ENCODE measurements around the gene CLEC2L. TPM values are rescaled to one million over a fixed set of nuclear protein-coding genes. Genes with fewer than 3 reads are reported as not detected.

CLEC2L gene
- total and polyA plus RNA-seq, 5 donors from 2014 or later = 0.39 TPM; not detected in 4

DNA sequence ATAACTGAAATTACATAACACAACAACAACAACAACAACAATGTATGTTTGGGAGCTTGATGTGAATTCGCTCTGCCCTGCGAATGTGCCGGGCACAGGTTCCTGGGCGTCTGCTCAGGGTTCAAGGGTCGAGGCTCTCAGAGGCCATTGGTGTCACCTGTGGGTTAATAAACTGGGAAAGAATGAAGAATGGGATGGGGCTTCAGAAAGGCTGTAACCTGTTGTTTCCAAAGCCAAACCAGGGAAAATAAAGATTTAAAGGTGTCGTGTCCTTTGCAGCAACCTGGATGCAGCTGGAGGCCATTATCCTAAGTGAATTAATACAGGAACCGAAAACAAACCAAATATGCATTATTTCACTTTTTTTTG, 22.7 kb upstream of the CLEC2L start:
- DNase-seq = no peak
- Mint-ChIP-seq H3K36me3 (no peaks in the 10 kb centered on the region), H3K4me3 (peak overlapping the region in 1 of 4 donors; percentile 80), H3K27me3 (peaks cover 14% of the 10 kb centered on the region), H3K4me1 (peaks cover 0 to 11% (median 4%) of the 10 kb centered on the region in 4 donors), H3K27ac (no peak overlapping the region), H3K9me3 (no peaks in the 10 kb centered on the region)
- no peak for ATAC-seq (ENCODE audit: low read depth in 2 of 2)
- Histone ChIP-seq H3K9me3 (ENCODE audit: control insufficient read depth in 2 of 2, low read length in 2 of 2) (no peaks in the 10 kb centered on the region), H3K27me3 (ENCODE audit: control insufficient read depth, insufficient read depth, low read length) (no peaks in the 10 kb centered on the region), H3K27ac (ENCODE audit: insufficient read depth, low read length, poor library complexity, severe bottlenecking) (no peak overlapping the region), H3K36me3 (ENCODE audit: control insufficient read depth, insufficient read depth, low read length) (no peaks in the 10 kb centered on the region), H3K4me1 (ENCODE audit: control insufficient read depth, insufficient read depth, low read length, poor library complexity, severe bottlenecking) (peaks cover 5% of the 10 kb centered on the region), H3K4me3 (ENCODE audit: low read depth, low read length) (no peak overlapping the region)

DNA sequence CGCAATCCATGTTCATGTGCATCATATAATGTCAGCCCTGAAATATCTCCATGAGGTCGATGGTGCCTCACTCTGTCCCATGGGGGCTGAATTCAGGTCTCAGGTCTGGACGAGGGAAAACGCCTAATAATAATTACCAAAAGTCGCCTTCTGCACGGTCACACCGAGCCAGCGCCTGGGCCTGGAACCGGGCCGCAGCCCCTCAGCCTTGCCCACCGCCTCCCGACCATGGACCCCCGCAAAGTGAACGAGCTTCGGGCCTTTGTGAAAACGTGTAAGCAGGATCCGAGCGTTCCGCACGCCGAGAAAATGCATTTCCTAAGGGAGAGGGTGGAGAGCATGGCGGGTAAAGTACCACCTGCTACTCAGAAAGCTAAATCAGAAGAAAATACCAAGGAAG, 21.3 kb upstream of the CLEC2L start:
- DNase-seq = no peak
- Mint-ChIP-seq H3K4me1 (peaks cover 0 to 7% (median 4%) of the 10 kb centered on the region in 4 donors), H3K27ac (no peak overlapping the region), H3K9me3 (no peaks in the 10 kb centered on the region), H3K27me3 (peaks cover 14% of the 10 kb centered on the region), H3K36me3 (no peaks in the 10 kb centered on the region), H3K4me3 (no peak overlapping the region)
- no peak overlapping the region for H3K27ac ChIP-seq (ENCODE audit: insufficient read depth, low read length, poor library complexity, severe bottlenecking)
- no peak for ATAC-seq (ENCODE audit: low read depth in 2 of 2)
- no peaks in the 10 kb centered on the region for H3K9me3 ChIP-seq (ENCODE audit: control insufficient read depth in 2 of 2, low read length in 2 of 2)
- H3K27me3 ChIP-seq (ENCODE audit: control insufficient read depth, insufficient read depth, low read length) = no peaks in the 10 kb centered on the region
- no peaks in the 10 kb centered on the region for H3K36me3 ChIP-seq (ENCODE audit: control insufficient read depth, insufficient read depth, low read length)
- H3K4me1 ChIP-seq (ENCODE audit: control insufficient read depth, insufficient read depth, low read length, poor library complexity, severe bottlenecking) = peaks cover 5% of the 10 kb centered on the region
- H3K4me3 ChIP-seq (ENCODE audit: low read depth, low read length) = no peak overlapping the region

DNA sequence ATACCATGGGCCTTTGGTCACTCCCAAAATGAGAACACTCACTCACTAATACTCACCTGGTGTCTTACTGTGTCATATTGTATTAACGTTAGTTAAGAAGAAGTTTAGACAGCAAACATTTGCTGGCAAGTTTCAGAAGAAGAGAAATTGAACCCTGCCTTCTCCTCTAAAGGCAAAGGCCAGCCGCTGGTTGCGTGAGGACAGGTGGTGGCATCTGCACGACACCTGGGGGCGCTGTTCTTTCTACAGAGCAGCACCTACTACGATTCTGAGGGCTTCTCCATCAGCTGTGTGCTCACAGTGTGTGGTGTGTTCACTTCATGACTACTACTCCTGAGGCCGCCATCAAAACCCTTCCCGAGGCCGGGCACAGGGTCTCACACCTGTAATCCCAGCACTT, 17.9 kb upstream of the CLEC2L start:
- Histone ChIP-seq H3K9me3 (ENCODE audit: control insufficient read depth in 2 of 2, low read length in 2 of 2) (no peaks in the 10 kb centered on the region), H3K27ac (ENCODE audit: insufficient read depth, low read length, poor library complexity, severe bottlenecking) (no peak overlapping the region), H3K4me3 (ENCODE audit: low read depth, low read length) (no peak overlapping the region), H3K36me3 (ENCODE audit: control insufficient read depth, insufficient read depth, low read length) (no peaks in the 10 kb centered on the region), H3K4me1 (ENCODE audit: control insufficient read depth, insufficient read depth, low read length, poor library complexity, severe bottlenecking) (no peaks in the 10 kb centered on the region), H3K27me3 (ENCODE audit: control insufficient read depth, insufficient read depth, low read length) (no peaks in the 10 kb centered on the region)
- H3K27ac Mint-ChIP-seq = no peak overlapping the region
- H3K4me3 Mint-ChIP-seq = no peak overlapping the region
- DNase-seq = peak in 1 of 3 donors; percentile 35
- no peaks in the 10 kb centered on the region for H3K9me3 Mint-ChIP-seq
- no peaks in the 10 kb centered on the region for H3K36me3 Mint-ChIP-seq
- H3K27me3 Mint-ChIP-seq = peaks cover 5% of the 10 kb centered on the region
- no peak for ATAC-seq (ENCODE audit: low read depth in 2 of 2)
- no peaks in the 10 kb centered on the region for H3K4me1 Mint-ChIP-seq

DNA sequence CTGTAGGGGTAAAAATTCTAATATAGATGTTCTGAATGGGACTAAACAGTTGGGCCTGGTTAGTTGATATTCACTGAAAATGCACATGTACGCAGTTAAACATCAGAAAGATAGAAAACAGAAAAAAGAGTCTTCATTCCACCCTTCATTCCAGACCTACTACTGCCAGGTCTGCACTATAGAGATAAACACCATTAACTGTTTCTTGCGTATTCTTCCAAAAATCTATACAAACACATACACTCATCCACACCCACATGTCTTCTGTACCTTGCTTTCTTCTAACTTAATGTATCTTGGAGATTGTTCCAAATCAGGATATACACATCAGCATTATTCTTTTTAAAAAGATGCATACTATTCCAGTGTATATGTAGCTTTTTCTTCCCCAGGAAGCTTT, 13.9 kb upstream of the CLEC2L start:
- no peak overlapping the region for H3K4me3 ChIP-seq (ENCODE audit: low read depth, low read length)
- no peaks in the 10 kb centered on the region for H3K9me3 Mint-ChIP-seq
- ATAC-seq (ENCODE audit: low read depth in 2 of 2) (no peak), DNase-seq (no peak)
- peaks cover 5% of the 10 kb centered on the region for H3K27me3 Mint-ChIP-seq
- H3K27ac ChIP-seq (ENCODE audit: insufficient read depth, low read length, poor library complexity, severe bottlenecking) = no peak overlapping the region
- no peak overlapping the region for H3K4me3 Mint-ChIP-seq
- H3K4me1 Mint-ChIP-seq = no peaks in the 10 kb centered on the region
- H3K27ac Mint-ChIP-seq = no peak overlapping the region
- H3K4me1 ChIP-seq (ENCODE audit: control insufficient read depth, insufficient read depth, low read length, poor library complexity, severe bottlenecking) = no peaks in the 10 kb centered on the region
- no peaks in the 10 kb centered on the region for H3K9me3 ChIP-seq (ENCODE audit: control insufficient read depth in 2 of 2, low read length in 2 of 2)
- H3K36me3 Mint-ChIP-seq = no peaks in the 10 kb centered on the region
- H3K36me3 ChIP-seq (ENCODE audit: control insufficient read depth, insufficient read depth, low read length) = no peaks in the 10 kb centered on the region
- no peaks in the 10 kb centered on the region for H3K27me3 ChIP-seq (ENCODE audit: control insufficient read depth, insufficient read depth, low read length)

DNA sequence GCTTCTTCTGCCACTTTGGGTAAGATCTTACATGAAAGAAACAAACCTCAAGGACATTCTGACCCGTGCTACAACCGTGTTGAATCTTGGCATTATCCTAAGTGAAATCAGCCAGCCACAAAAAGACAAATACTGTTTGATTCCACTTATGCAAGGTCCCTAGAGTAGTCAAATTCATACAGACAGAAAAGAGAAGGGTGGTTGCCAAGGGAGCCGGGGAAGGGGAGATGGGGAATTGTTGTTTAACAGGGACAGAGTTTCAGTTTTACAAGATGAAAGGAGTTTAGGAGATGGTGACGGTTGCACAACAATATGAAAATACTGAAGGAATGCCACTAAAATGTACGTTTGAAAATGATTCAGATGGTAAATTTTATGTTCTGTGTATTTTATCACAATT, 12.2 kb upstream of the CLEC2L start:
- Mint-ChIP-seq H3K4me3 (no peak overlapping the region), H3K9me3 (no peaks in the 10 kb centered on the region), H3K36me3 (no peaks in the 10 kb centered on the region), H3K27me3 (peaks cover 5% of the 10 kb centered on the region), H3K4me1 (no peaks in the 10 kb centered on the region), H3K27ac (no peak overlapping the region)
- ATAC-seq (ENCODE audit: low read depth in 2 of 2) (no peak), DNase-seq (no peak)
- Histone ChIP-seq H3K9me3 (ENCODE audit: control insufficient read depth in 2 of 2, low read length in 2 of 2) (no peaks in the 10 kb centered on the region), H3K4me3 (ENCODE audit: low read depth, low read length) (no peak overlapping the region), H3K27ac (ENCODE audit: insufficient read depth, low read length, poor library complexity, severe bottlenecking) (no peak overlapping the region), H3K27me3 (ENCODE audit: control insufficient read depth, insufficient read depth, low read length) (no peaks in the 10 kb centered on the region), H3K4me1 (ENCODE audit: control insufficient read depth, insufficient read depth, low read length, poor library complexity, severe bottlenecking) (no peaks in the 10 kb centered on the region), H3K36me3 (ENCODE audit: control insufficient read depth, insufficient read depth, low read length) (no peaks in the 10 kb centered on the region)

DNA sequence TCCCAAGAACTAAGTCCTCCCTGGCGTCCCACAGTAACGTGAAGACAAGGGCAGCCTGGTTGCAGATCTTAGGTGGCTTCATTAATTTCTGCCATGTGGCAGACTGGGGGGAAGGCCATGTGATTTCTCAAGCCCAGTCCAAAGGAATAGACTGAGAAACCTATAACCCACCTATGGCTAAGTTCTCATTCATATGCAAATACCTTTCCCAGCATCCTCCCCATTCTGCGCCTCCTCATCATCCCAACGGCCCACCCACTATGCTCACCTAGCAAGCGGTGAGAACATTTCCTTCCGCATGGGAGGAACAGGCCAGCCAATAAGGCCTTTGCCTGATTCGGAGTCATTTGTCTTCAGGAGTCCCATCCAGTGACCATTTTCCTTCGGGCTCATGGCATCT, 8.2 kb upstream of the CLEC2L start:
- Mint-ChIP-seq H3K4me1 (no peaks in the 10 kb centered on the region), H3K9me3 (peaks cover 0 to 3% (median 0%) of the 10 kb centered on the region in 7 donors), H3K36me3 (no peaks in the 10 kb centered on the region), H3K27ac (no peak overlapping the region), H3K4me3 (no peak overlapping the region), H3K27me3 (peaks cover 6% of the 10 kb centered on the region)
- no peaks in the 10 kb centered on the region for H3K36me3 ChIP-seq (ENCODE audit: control insufficient read depth, insufficient read depth, low read length)
- no peak overlapping the region for H3K27ac ChIP-seq (ENCODE audit: insufficient read depth, low read length, poor library complexity, severe bottlenecking)
- no peak overlapping the region for H3K4me3 ChIP-seq (ENCODE audit: low read depth, low read length)
- H3K27me3 ChIP-seq (ENCODE audit: control insufficient read depth, insufficient read depth, low read length) = no peaks in the 10 kb centered on the region
- DNase-seq = no peak
- H3K9me3 ChIP-seq (ENCODE audit: control insufficient read depth in 2 of 2, low read length in 2 of 2) = no peaks in the 10 kb centered on the region
- no peaks in the 10 kb centered on the region for H3K4me1 ChIP-seq (ENCODE audit: control insufficient read depth, insufficient read depth, low read length, poor library complexity, severe bottlenecking)
- no peak for ATAC-seq (ENCODE audit: low read depth in 2 of 2)

DNA sequence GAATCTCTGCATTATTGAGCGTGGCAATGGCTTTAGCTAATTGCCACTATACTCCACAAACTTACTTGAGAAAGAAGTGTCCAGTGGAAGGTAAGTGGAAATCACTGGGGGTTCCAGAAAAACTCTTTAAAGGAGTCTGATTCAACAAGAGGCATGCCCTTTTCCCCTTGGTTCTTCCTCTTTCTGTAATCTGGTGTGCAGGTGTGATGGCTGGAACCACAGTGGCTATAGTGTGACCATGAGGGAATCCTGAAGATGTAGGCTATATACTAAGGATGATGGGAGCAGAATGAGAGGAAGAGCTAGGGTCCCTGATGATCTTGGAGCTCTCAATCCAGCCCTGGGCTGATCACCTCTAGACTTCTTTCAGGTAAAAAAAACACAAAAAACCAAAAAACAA, 2.0 kb upstream of the CLEC2L start:
- DNase-seq = no peak
- Histone ChIP-seq H3K4me1 (ENCODE audit: control insufficient read depth, insufficient read depth, low read length, poor library complexity, severe bottlenecking) (no peaks in the 10 kb centered on the region), H3K4me3 (ENCODE audit: low read depth, low read length) (no peak overlapping the region), H3K27me3 (ENCODE audit: control insufficient read depth, insufficient read depth, low read length) (peaks cover 6% of the 10 kb centered on the region), H3K27ac (ENCODE audit: insufficient read depth, low read length, poor library complexity, severe bottlenecking) (no peak overlapping the region), H3K9me3 (ENCODE audit: control insufficient read depth in 2 of 2, low read length in 2 of 2) (no peaks in the 10 kb centered on the region), H3K36me3 (ENCODE audit: control insufficient read depth, insufficient read depth, low read length) (no peaks in the 10 kb centered on the region)
- Mint-ChIP-seq H3K27me3 (peaks cover 47% of the 10 kb centered on the region), H3K4me1 (peaks cover 0 to 13% (median 0%) of the 10 kb centered on the region in 4 donors), H3K9me3 (peaks cover 0 to 4% (median 1%) of the 10 kb centered on the region in 7 donors), H3K27ac (no peak overlapping the region), H3K36me3 (no peaks in the 10 kb centered on the region), H3K4me3 (no peak overlapping the region)
- ATAC-seq (ENCODE audit: low read depth in 2 of 2) = no peak

DNA sequence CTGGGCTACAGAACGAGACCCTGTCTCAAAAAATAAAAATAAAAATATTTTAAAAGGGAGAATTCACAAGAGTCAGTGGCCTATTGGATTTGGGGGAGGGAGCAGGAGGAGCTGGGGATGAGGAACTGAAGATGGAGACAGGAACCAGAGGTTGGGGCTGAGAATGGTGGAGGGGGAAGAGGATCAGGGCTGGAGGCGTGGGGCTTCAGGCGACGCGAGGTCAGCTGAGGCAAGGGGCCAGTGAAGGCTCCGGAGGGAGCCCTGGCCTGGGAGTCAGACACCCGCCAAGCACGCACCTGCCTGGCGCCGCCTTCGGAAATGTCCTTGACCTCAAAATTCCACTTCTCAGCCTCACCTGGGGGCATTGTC, 671 bp upstream of the CLEC2L start:
- H3K36me3 ChIP-seq (ENCODE audit: control insufficient read depth, insufficient read depth, low read length) = no peaks in the 10 kb centered on the region
- H3K4me1 ChIP-seq (ENCODE audit: control insufficient read depth, insufficient read depth, low read length, poor library complexity, severe bottlenecking) = peaks cover 10% of the 10 kb centered on the region
- no peak overlapping the region for H3K4me3 Mint-ChIP-seq
- no peak overlapping the region for H3K27ac ChIP-seq (ENCODE audit: insufficient read depth, low read length, poor library complexity, severe bottlenecking)
- DNase-seq (no peak), ATAC-seq (ENCODE audit: low read depth in 2 of 2) (no peak)
- H3K4me1 Mint-ChIP-seq = peaks cover 0 to 25% (median 2%) of the 10 kb centered on the region in 4 donors
- no peaks in the 10 kb centered on the region for H3K9me3 ChIP-seq (ENCODE audit: control insufficient read depth in 2 of 2, low read length in 2 of 2)
- peaks cover 0 to 4% (median 0%) of the 10 kb centered on the region in 7 donors for H3K9me3 Mint-ChIP-seq
- H3K4me3 ChIP-seq (ENCODE audit: low read depth, low read length) = no peak overlapping the region
- H3K36me3 Mint-ChIP-seq = peaks cover 4% of the 10 kb centered on the region
- H3K27ac Mint-ChIP-seq = no peak overlapping the region
- H3K27me3 Mint-ChIP-seq = peaks cover 44% of the 10 kb centered on the region
- H3K27me3 ChIP-seq (ENCODE audit: control insufficient read depth, insufficient read depth, low read length) = peaks cover 6% of the 10 kb centered on the region
